Endothelial cell of umbilical vein (primary cell): Measurements from ENCODE around the gene CD151. TPM values are rescaled to one million over a fixed set of nuclear protein-coding genes. Genes with fewer than 3 reads are reported as not detected.

Experiments used
- BruUV-seq: library from RNA; stranded (reverse); fragments of 400-500 nt; replicated peaks from 2 replicates; lab custom pipeline; 2021; lab: Mats Ljungman, UMichigan
- CTCF ChIA-PET: fragments of 300-600, 350-600 bp; sonication (Branson Sonifier 250); formaldehyde crosslinking; loops from one replicate; lab custom pipeline; 2021; ENCODE audit warnings: antibody characterized with exemption, inconsistent platforms; lab: Charles Lee
- POLR2A ChIA-PET: fragments of 300-600, 350-600 bp; sonication (Branson Sonifier 250); formaldehyde crosslinking; loops from one replicate; lab custom pipeline; 2021; ENCODE audit warnings: antibody characterized with exemption, inconsistent platforms; lab: Charles Lee
- DNase-seq: peaks from one replicate; pipeline ENCODE4 v3.0.0-alpha.2; 2011; ENCODE audit warnings: low read depth, low spot score
- FAIRE-seq: peaks from 2 replicates; lab custom pipeline; 2011; peaks lifted over from hg19 to GRCh38; lab: Jason Lieb, UNC
- H2AFZ ChIP-seq: 2 replicates; pipeline ENCODE4 v1.6.0; 2012; ENCODE audit warnings: low read depth, low read length, control low read depth, inconsistent platforms
- H3K27ac ChIP-seq: 2 replicates; pipeline ENCODE4 v1.5.1; 2011; ENCODE audit warnings: low read depth, mild to moderate bottlenecking, control low read depth, low read length, moderate library complexity; ENCODE audit not compliant: insufficient read depth
- H3K27me3 ChIP-seq, 2 experiments: 2 replicates each; pipeline versions ENCODE4 v1.6.0 to v1.6.1; 2011; ENCODE audit warnings: low read length in 2 of 2, mixed read lengths in 1 of 2; ENCODE audit not compliant: control insufficient read depth in 2 of 2, insufficient read depth in 2 of 2
- H3K36me3 ChIP-seq, 2 experiments: 2 replicates in 1 of 2; 3 replicates in 1 of 2; pipeline ENCODE4 v1.5.1; 2011; ENCODE audit warnings: low read length in 2 of 2, mild to moderate bottlenecking in 1 of 2, moderate library complexity in 1 of 2; ENCODE audit not compliant: control insufficient read depth in 2 of 2, insufficient read depth in 2 of 2; ENCODE audit errors: extremely low read depth in 1 of 2
- H3K4me1 ChIP-seq: 3 replicates; pipeline ENCODE4 v1.5.1; 2011; ENCODE audit warnings: mild to moderate bottlenecking, low read length; ENCODE audit not compliant: control insufficient read depth, insufficient read depth; ENCODE audit errors: extremely low read depth
- H3K4me2 ChIP-seq: 2 replicates; pipeline ENCODE4 v1.6.1; 2011; ENCODE audit warnings: low read length, control low read depth, mixed read lengths; ENCODE audit not compliant: insufficient read depth
- H3K4me3 ChIP-seq, 3 experiments: fragments of 200-600 bp in 1 of 3; sonication (generic), shearing (Covaris generic) in 1 of 3; replicated peaks in 1 of 3; 2 replicates each; pipeline ENCODE4 v1.5.1; 2011 to 2016; ENCODE audit warnings: control low read depth in 3 of 3, low read length in 3 of 3, mild to moderate bottlenecking in 2 of 3, inconsistent platforms in 1 of 3, low read depth in 1 of 3, moderate library complexity in 1 of 3; ENCODE audit not compliant: insufficient read depth in 1 of 3
- H3K79me2 ChIP-seq: 2 replicates; pipeline ENCODE4 v1.6.0; 2012; ENCODE audit warnings: low read length, inconsistent platforms; ENCODE audit not compliant: control insufficient read depth, insufficient read depth
- H3K9ac ChIP-seq: replicated peaks from 2 replicates; pipeline ENCODE3; 2011; ENCODE audit warnings: low read length, control low read depth; ENCODE audit not compliant: insufficient read depth; ENCODE audit errors: extremely low read depth
- H3K9me1 ChIP-seq: replicated peaks from 3 replicates; pipeline ENCODE4 v1.6.0; 2011; ENCODE audit warnings: mild to moderate bottlenecking, low read length; ENCODE audit not compliant: control insufficient read depth, insufficient read depth; ENCODE audit errors: extremely low read depth
- H3K9me3 ChIP-seq: replicated peaks from 2 replicates; pipeline ENCODE4 v1.5.1; 2012; ENCODE audit warnings: low read length, inconsistent platforms; ENCODE audit not compliant: control insufficient read depth, insufficient read depth
- H4K20me1 ChIP-seq: replicated peaks from 2 replicates; pipeline ENCODE3; 2011; ENCODE audit warnings: mild to moderate bottlenecking, low read length; ENCODE audit not compliant: control insufficient read depth, insufficient read depth; ENCODE audit errors: extremely low read depth
- CTCF ChIP-seq, 2 donors: IDR thresholded peaks; 1 replicate in 1 of 2; 2 replicates in 1 of 2; pipeline ENCODE4 v1.5.1; 2011; ENCODE audit warnings: low read length in 2 of 2, mild to moderate bottlenecking in 2 of 2, moderate library complexity in 2 of 2, control low read depth in 1 of 2, inconsistent platforms in 1 of 2, low read depth in 1 of 2; ENCODE audit not compliant: insufficient read depth in 1 of 2; ENCODE audit errors: extremely low read depth in 1 of 2
- EZH2 ChIP-seq: IDR thresholded peaks from 2 replicates; pipeline ENCODE4 v1.6.1; 2012; ENCODE audit warnings: borderline replicate concordance, low read depth, mild to moderate bottlenecking, moderate library complexity, low read length, inconsistent platforms; ENCODE audit not compliant: severe bottlenecking
- FOS ChIP-seq: IDR thresholded peaks from 2 replicates; pipeline ENCODE4 v1.6.1; 2011; ENCODE audit warnings: mild to moderate bottlenecking, low read length, moderate library complexity, borderline replicate concordance; ENCODE audit not compliant: insufficient read depth
- GATA2 ChIP-seq: IDR thresholded peaks from 2 replicates; pipeline ENCODE4 v1.7.0; 2011; ENCODE audit warnings: low read depth, mild to moderate bottlenecking, moderate library complexity, mixed read lengths, low read length; ENCODE audit not compliant: insufficient read length, insufficient read depth
- JUN ChIP-seq: IDR thresholded peaks from 2 replicates; pipeline ENCODE4 v1.6.1; 2011; ENCODE audit warnings: borderline replicate concordance, low read depth; ENCODE audit not compliant: insufficient read length, insufficient read depth
- MAX ChIP-seq: IDR thresholded peaks from 2 replicates; pipeline ENCODE4 v1.6.1; 2011; ENCODE audit not compliant: insufficient read depth, insufficient read length
- MYC ChIP-seq: IDR thresholded peaks from one replicate; pipeline ENCODE4 v1.6.1; 2011; ENCODE audit warnings: mild to moderate bottlenecking, low read depth, low read length
- POLR2A ChIP-seq: IDR thresholded peaks from 2 replicates; pipeline ENCODE4 v1.6.1; 2012; ENCODE audit warnings: low read depth, mild to moderate bottlenecking, control low read depth, low read length
- POLR2AphosphoS5 ChIP-seq: IDR thresholded peaks from 2 replicates; pipeline ENCODE4 v1.6.1; 2012; ENCODE audit warnings: low read depth, mild to moderate bottlenecking, control low read depth, low read length, moderate library complexity; ENCODE audit not compliant: insufficient read depth
- dilution Hi-C: fragments of 300-500 bp; cut with MboI; formaldehyde crosslinking; loops from one replicate; pipeline ENCODE4 v1.15.0; 2019; ENCODE audit warnings: low sequenced_read_pairs; ENCODE audit not compliant: extremely low pct_ligation_motif_present
- intact Hi-C: fragments of 100-400 bp; cut with micrococcal nuclease; formaldehyde crosslinking; loops from one replicate; pipeline ENCODE4 v1.10.0; 2022
- polyA plus RNA-seq, 4 experiments: library from polyadenylated mRNA; depleted of rRNA in 3 of 4; stranded (reverse) in 3 of 4; unstranded in 1 of 4; fragments of >200 nt; gene quantifications; 2 replicates each; pipeline versions ENCODE4 v1.2.1 to v1.2.3, GENCODE V29; 2011 to 2012; ENCODE audit warnings: missing spikeins in 1 of 4
- total RNA-seq: library from RNA; stranded (reverse); gene quantifications from 2 replicates; pipeline ENCODE4 v1.2.3, GENCODE V29; 2021

CD151 gene
- total and polyA plus RNA-seq, 2 donors (not counting 3 experiments of a cell fraction or from before 2014, with no cell fraction given) = 515 to 1,090 TPM

GRCh38 chr11:831961-832528, 707 bp upstream of the CD151 start:
- ChIA-PET POLR2A (interaction anchor here (2.3 to 3.6 kb wide), 3 partner anchors 10 to 13 kb away, joined by 15 to 28 read pairs (median 25); partner anchors contain the start of genes PNPLA2, POLR2L and TSPAN4), CTCF (interaction anchor here (2.7 kb wide), 1 partner anchor 8 kb away, joined by 8 read pairs; no protein-coding TSS in a partner anchor)
- dilution Hi-C loops = no loop called here
- H3K4me2 ChIP-seq = peak overlapping the region; percentile 27
- FAIRE-seq (no peak), DNase-seq (no peak)
- no peaks in the 10 kb centered on the region for H4K20me1 ChIP-seq
- no peaks in the 10 kb centered on the region for H3K27me3 ChIP-seq
- peak overlapping the region in 2 of 3 experiments; percentile 16 to 70 for H3K4me3 ChIP-seq
- H3K36me3 ChIP-seq = peaks cover 4 to 11% of the 10 kb centered on the region in 2 experiments
- BruUV-seq = no TSS peak
- TF ChIP-seq POLR2A (no peak), JUN (no peak), EZH2 (no peak), FOS (no peak), MAX (no peak), GATA2 (no peak), CTCF (IDR thresholded peaks at IDR 0.05; ENCODE audit: extremely low read depth in 1 of 2, insufficient read depth in 1 of 2, low read depth in 1 of 2, low read length in 2 of 2) (no peak), MYC (no peak), POLR2AphosphoS5 (no peak)
- H3K27ac ChIP-seq = no peak overlapping the region
- H3K9me1 ChIP-seq = no peaks in the 10 kb centered on the region
- peaks cover 57% of the 10 kb centered on the region for H3K4me1 ChIP-seq
- peak overlapping the region; percentile 8 for H2AFZ ChIP-seq
- peaks cover 26% of the 10 kb centered on the region for H3K79me2 ChIP-seq
- H3K9ac ChIP-seq = peak overlapping the region; percentile 38
- no peaks in the 10 kb centered on the region for H3K9me3 ChIP-seq
- intact Hi-C loops = no loop called here
